HS-5 (cell line): ENCODE data around the gene FGFR3.

ENCODE experiments used
- DNase-seq: peaks from one replicate; pipeline ENCODE4 v3.0.0-alpha.2; 2012; ENCODE audit warnings: low read depth

The FGFR3 gene

GRCh38 chr4:1756893-1757779 is 36.0 kb upstream of the FGFR3 start:
- no peak for DNase-seq

GRCh38 chr4:1757836-1758235 is 35.3 kb upstream of the FGFR3 start:
- no peak for DNase-seq

- DNase-seq, result no peak
Observed at GRCh38 chr4:1758306-1759121, 34.6 kb upstream of the FGFR3 start.

GRCh38 chr4:1759170-1759817 is 33.8 kb upstream of the FGFR3 start:
- no peak for DNase-seq

- no peak for DNase-seq
Observed at GRCh38 chr4:1759818-1760223, 33.3 kb upstream of the FGFR3 start.

- no peak for DNase-seq
Observed at GRCh38 chr4:1760521-1761071, 32.5 kb upstream of the FGFR3 start.

GRCh38 chr4:1761130-1761689 is 31.9 kb upstream of the FGFR3 start:
- DNase-seq, result no peak

GRCh38 chr4:1762264-1763010 is 30.7 kb upstream of the FGFR3 start:
- DNase-seq, result no peak

- no peak for DNase-seq
Observed at GRCh38 chr4:1763070-1763549, 30.0 kb upstream of the FGFR3 start.

- DNase-seq, result no peak
Observed at GRCh38 chr4:1763550-1764080, 29.5 kb upstream of the FGFR3 start.

- no peak for DNase-seq
Observed at GRCh38 chr4:1764670-1765069, 28.4 kb upstream of the FGFR3 start.

- DNase-seq, result no peak
Observed at GRCh38 chr4:1765409-1766072, 27.6 kb upstream of the FGFR3 start.

GRCh38 chr4:1766106-1767060 is 26.7 kb upstream of the FGFR3 start:
- DNase-seq, result no peak

GRCh38 chr4:1767061-1767769 is 25.9 kb upstream of the FGFR3 start:
- DNase-seq, result no peak

- no peak for DNase-seq
Observed at GRCh38 chr4:1767770-1768366, 25.2 kb upstream of the FGFR3 start.

- no peak for DNase-seq
Observed at GRCh38 chr4:1768367-1769034, 24.6 kb upstream of the FGFR3 start.

GRCh38 chr4:1769692-1770091 is 23.4 kb upstream of the FGFR3 start:
- no peak for DNase-seq
